GM19043 (cell line): ENCODE data around the gene DERL3.

Experiments used
- ATAC-seq: cut with Tn5 transposase; IDR thresholded peaks from one replicate; pipeline ENCODE4 v1.9.1; 2021; ENCODE audit warnings: low read depth; ENCODE audit not compliant: unreplicated experiment

DERL3 gene

GRCh38 chr22:23786261-23786710, 52.5 kb downstream of the DERL3 start:
- ATAC-seq: no peak
